Spinal cord (tissue), 10 donors: ENCODE data around the gene OCIAD1. TPM values are rescaled to one million over a fixed set of nuclear protein-coding genes. Genes with fewer than 3 reads are reported as not detected.
"Not testable (repeated sequence)": the region's sequence is repeated elsewhere in the genome, so short reads cannot be mapped to it uniquely, and the experiment has no call there.

Source experiments
- DNase-seq, 6 donors: peaks; one replicate each; pipeline versions ENCODE4 v3.0.0 to v3.0.0-alpha.2; 2013 to 2015; ENCODE audit warnings: low spot score in 6 of 6, low read depth in 4 of 6
- H3K27ac ChIP-seq: one replicate; pipeline ENCODE4 v1.5.1; 2013; ENCODE audit warnings: low read depth, low read length, control low read depth
- H3K27me3 ChIP-seq: one replicate; pipeline ENCODE4 v1.6.1; 2013; ENCODE audit warnings: low read length; ENCODE audit not compliant: control insufficient read depth, insufficient read depth
- H3K36me3 ChIP-seq: one replicate; pipeline ENCODE4 v1.6.1; 2013; ENCODE audit warnings: low read length; ENCODE audit not compliant: control insufficient read depth, insufficient read depth
- H3K4me1 ChIP-seq: one replicate; pipeline ENCODE4 v1.6.1; 2013; ENCODE audit warnings: low read length; ENCODE audit not compliant: control insufficient read depth, insufficient read depth
- H3K4me3 ChIP-seq: one replicate; pipeline ENCODE4 v1.5.1; 2013; ENCODE audit warnings: low read depth, low read length, control low read depth
- H3K9me3 ChIP-seq: one replicate; pipeline ENCODE4 v1.6.1; 2013; ENCODE audit warnings: low read length; ENCODE audit not compliant: control insufficient read depth, insufficient read depth
- WGBS: methylation state at CpG from one replicate; pipeline ENCODE4 v1.1.5; 2013; ENCODE audit warnings: missing lambda C conversion rate; ENCODE audit not compliant: insufficient coverage; 5-methylcytosine and 5-hydroxymethylcytosine counted together
- polyA plus RNA-seq, 2 donors: library from polyadenylated mRNA; unstranded; fragments of 120-200 nt; gene quantifications; one replicate each; pipeline ENCODE4 v1.2.1, GENCODE V29; 2013; ENCODE audit not compliant: insufficient read length in 2 of 2
- total RNA-seq, 2 donors: library from RNA; depleted of rRNA in 1 of 2; stranded (reverse); fragments of 120-200 nt in 1 of 2; fragments of >200 nt in 1 of 2; gene quantifications; one replicate each; pipeline versions ENCODE4 v1.2.3 to v1.2.4, GENCODE V29; 2013 to 2014
- donor health status: healthy.

Gene OCIAD1
- total and polyA plus RNA-seq, 4 donors, result 193 to 389 (median 308) TPM

DNA sequence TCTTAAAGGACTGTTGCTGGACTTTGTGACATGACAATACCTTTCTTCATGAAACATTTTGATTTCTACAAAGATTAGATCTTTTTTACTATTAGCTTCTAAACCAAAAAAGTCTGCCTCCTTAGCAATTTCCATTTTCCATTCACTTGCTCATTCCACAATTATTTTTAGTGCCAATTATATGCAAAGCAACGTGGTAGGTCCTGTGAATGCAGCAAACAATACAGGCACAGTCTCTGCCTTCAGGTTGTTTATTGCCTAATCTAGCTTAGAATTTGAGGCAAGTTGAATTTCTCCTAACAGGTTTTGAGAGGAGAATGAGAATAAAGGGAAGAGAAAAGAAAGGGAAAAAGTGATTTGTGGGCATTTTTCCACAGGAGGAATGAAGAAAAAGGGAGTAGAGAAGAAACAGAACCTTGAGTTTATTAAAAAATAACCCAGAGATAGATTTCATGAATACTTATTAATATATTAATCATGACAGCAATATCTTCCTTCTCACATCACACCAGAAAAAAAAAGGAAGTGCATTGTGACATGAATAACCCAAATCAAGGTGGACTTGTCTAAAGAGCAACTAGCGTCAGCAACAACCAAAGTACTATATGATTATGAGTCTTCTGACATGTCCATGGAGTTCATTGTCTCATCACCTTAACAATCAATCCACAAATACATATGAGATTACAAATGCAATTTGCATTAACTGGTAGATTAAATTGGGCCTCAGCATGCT lies 34.5 kb upstream of the OCIAD1 start:
- Histone ChIP-seq H3K4me3 (no peak overlapping the region), H3K27ac (no peak overlapping the region), H3K4me1 (no peaks in the 10 kb centered on the region), H3K27me3 (no peaks in the 10 kb centered on the region), H3K9me3 (no peaks in the 10 kb centered on the region), H3K36me3 (no peaks in the 10 kb centered on the region)
- DNase-seq, result no peak
- WGBS, result no CpG with 5 or more reads among the region's 2 CpGs

DNA sequence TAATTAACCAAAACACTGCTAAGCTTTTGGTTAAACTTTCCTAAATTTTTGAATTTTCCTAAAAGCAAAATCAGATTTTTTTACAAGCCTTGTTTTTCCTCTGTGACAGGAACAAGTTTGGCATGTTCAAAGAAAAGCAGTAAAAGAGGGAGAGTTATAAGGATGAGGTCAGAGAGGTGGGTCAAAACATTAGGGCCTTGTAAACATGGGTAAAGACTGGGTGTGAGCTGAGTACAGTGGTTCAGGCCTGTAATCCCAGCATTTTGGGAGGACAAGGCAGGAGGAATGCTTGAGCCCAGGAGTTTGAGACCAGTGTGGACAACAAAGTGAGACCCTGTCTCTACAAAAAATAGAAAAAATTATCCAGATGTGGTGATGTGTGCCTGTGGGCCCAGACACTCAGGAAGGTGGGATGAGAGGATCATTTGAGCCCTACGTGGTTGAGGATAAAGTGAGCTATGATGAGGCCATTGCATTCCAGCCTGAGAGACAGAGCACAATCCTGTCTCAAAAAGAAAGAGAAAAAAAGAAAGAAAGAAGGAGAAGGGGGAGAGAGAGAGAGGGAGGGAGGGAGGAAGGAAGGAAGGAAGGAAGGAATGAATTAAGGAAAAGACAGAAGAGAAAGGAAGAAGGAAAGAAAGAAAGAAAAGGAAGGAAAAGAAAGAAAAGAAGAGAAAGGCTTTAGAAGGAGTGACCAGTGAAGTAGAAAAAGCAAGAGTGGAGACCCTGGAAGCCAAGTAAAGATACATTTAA lies 33.8 kb upstream of the OCIAD1 start:
- H3K27me3 ChIP-seq, result no peaks in the 10 kb centered on the region
- no peak for DNase-seq
- no peaks in the 10 kb centered on the region for H3K9me3 ChIP-seq
- no peaks in the 10 kb centered on the region for H3K4me1 ChIP-seq
- H3K36me3 ChIP-seq, result no peaks in the 10 kb centered on the region
- 79% methylated on average over 1 of the region's 1 CpG for WGBS
- no peak overlapping the region for H3K4me3 ChIP-seq
- no peak overlapping the region for H3K27ac ChIP-seq

DNA sequence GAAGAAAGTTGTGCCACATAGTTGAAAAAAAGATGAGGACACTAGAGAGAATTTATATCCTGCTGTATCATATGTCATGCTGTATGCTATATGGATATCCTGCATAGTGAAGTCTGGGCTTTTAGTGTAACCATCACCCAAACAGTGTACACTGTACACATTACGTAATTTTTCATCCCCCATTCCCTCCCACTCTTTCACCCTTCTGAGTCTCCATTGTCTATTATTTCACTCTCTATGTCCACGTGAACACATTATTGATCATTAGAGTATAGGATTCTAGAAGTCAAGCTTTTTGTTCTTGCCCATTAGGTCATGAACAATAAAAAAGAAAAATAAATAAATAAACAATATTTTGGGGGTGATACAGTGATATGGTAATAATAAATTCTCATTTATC lies 32.8 kb upstream of the OCIAD1 start:
- Histone ChIP-seq H3K27ac (no peak overlapping the region), H3K4me1 (no peaks in the 10 kb centered on the region), H3K4me3 (no peak overlapping the region), H3K9me3 (no peaks in the 10 kb centered on the region), H3K27me3 (no peaks in the 10 kb centered on the region), H3K36me3 (no peaks in the 10 kb centered on the region)
- no peak for DNase-seq
- WGBS, result no CpG with 5 or more reads among the region's 2 CpGs

DNA sequence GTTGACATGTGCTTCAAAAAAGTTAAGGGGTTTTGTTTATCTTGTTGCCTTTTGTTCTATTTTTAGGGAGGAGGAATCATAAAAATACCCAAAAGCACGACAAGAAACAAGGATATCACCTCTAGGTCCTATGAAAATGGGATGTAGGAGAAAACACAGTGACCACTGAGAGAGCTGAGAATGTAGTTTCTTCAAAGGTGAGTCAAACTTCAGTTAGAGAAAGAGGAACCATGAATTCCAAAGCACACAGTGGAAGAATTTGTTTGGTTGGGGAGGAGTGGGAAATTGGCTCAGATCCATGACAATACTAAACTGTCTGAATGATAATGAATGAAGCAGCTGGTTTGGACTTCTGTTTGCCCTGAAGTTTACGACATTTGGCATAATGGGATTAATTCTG lies 31.7 kb upstream of the OCIAD1 start:
- H3K27me3 ChIP-seq, result no peaks in the 10 kb centered on the region
- H3K9me3 ChIP-seq, result no peaks in the 10 kb centered on the region
- no peak overlapping the region for H3K27ac ChIP-seq
- no peaks in the 10 kb centered on the region for H3K4me1 ChIP-seq
- H3K4me3 ChIP-seq, result no peak overlapping the region
- no CpG with 5 or more reads among the region's 2 CpGs for WGBS
- no peak for DNase-seq
- no peaks in the 10 kb centered on the region for H3K36me3 ChIP-seq

DNA sequence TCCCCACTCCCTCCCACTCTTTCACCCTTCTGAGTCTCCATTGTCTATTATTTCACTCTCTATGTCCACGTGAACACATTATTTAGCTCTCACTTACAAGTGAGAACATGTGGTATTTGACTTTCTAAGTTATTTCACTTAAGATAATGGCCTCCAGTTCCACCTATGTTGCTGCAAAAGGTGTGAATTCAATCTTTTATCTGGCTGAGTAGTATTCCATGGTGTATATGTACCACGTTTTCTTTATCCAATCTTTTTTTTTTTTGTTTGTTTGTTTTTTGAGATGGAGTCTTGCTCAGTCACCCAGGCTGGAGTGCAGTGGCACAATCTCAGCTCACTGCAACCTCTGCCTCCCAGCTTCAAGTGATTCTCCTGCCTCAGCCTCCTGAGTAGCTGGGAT lies 30.7 kb upstream of the OCIAD1 start:
- not testable (repeated sequence) for H3K27ac ChIP-seq, H3K36me3 ChIP-seq, H3K9me3 ChIP-seq, DNase-seq, H3K4me3 ChIP-seq, H3K27me3 ChIP-seq, H3K4me1 ChIP-seq
- WGBS, result no CpG with 5 or more reads among the region's 2 CpGs

DNA sequence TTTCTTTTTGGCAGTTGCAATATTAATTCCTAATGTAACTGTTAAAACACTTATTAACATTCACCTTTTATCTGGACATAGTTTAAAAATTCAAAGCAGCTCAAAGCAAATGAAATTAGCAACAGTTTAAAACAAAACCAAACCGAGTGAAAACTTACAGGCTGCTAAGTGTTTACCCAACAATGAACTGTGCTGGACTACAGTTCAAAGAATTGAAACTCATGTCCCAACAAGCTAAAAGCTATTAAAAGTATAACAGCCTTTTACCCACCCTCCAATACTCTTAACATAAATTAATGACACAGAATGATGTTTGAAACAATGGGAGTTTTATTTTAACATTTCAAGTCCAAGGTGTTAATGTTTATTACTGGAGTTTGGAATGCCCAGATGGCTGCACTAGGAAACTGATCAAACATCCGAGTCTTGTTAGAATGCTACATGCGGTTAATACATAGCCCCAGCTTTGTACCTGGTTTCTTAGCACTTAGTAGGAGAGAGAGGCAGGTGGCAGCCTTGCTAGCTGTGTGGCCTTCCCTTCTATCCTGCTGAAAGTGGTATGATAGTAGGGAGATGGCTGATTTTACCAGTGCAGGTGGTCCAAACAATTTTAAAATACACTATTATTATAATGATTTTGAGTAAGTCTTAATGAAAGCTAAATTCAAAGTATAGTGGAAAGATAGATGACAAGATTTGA lies 29.7 kb upstream of the OCIAD1 start:
- no peak for DNase-seq
- Histone ChIP-seq H3K4me1 (no peaks in the 10 kb centered on the region), H3K4me3 (no peak overlapping the region), H3K27ac (no peak overlapping the region), H3K27me3 (no peaks in the 10 kb centered on the region), H3K36me3 (no peaks in the 10 kb centered on the region), H3K9me3 (no peaks in the 10 kb centered on the region)
- 69% methylated on average over 2 of the region's 3 CpGs for WGBS

DNA sequence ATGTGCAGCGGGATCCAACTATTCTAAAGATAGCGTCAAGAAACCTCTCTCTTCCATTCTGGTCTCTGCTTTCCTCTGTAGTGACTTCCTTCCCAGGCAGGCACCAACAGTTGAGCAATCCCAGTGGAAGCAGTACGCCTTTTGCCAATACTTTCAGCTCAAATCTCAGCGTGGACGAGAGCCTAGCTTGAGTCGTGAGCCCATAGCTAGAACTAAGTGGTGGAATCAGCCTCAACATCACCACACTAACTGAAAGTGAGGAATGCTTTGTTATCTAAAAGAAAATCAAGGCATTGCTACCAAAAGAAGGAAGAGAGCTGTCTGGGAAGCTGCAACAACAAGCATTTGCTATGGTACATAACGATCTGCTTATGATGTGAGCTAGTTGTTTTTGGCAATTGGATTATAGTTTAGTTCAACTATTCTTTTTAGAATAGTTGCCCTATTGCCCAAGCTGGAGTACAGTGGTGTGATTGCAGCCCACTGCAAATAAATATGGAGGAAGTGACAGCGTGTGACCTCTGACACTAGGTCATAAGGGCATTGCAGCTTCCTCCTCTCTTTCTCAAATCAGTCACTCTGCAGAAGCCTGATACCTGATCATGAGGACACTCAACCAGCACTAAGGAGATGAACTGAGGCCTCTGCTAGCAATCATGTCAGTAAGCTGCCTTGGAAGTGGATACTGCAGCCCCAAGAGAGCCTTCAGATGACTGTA lies 26.1 kb upstream of the OCIAD1 start:
- no peaks in the 10 kb centered on the region for H3K9me3 ChIP-seq
- H3K27ac ChIP-seq, result no peak overlapping the region
- DNase-seq, result no peak
- H3K36me3 ChIP-seq, result no peaks in the 10 kb centered on the region
- no peaks in the 10 kb centered on the region for H3K4me1 ChIP-seq
- H3K4me3 ChIP-seq, result no peak overlapping the region
- 82% methylated on average over 3 of the region's 8 CpGs for WGBS
- no peaks in the 10 kb centered on the region for H3K27me3 ChIP-seq

DNA sequence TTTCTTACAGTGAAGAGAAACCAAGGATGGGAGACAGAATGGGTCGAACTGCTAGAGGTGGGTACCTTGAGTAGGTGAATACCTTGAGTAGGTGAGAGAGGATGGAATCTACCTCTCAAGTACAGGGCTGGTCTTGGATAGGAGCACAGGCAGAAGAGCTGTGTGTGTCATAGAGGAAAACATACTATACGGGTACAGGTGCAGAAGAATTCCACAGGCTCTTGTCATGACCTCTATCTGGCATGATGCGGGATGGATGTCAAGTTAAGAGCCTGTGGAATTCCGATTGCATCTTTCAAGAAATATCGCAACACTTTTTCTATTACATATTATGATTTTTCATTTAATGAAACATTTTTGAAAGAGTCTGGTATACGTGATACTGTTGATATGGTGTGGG lies 18.0 kb upstream of the OCIAD1 start:
- 60% methylated on average over 3 of the region's 6 CpGs for WGBS
- H3K27me3 ChIP-seq, result no peaks in the 10 kb centered on the region
- DNase-seq, result no peak
- H3K27ac ChIP-seq, result no peak overlapping the region
- H3K4me1 ChIP-seq, result no peaks in the 10 kb centered on the region
- no peaks in the 10 kb centered on the region for H3K36me3 ChIP-seq
- no peaks in the 10 kb centered on the region for H3K9me3 ChIP-seq
- no peak overlapping the region for H3K4me3 ChIP-seq

DNA sequence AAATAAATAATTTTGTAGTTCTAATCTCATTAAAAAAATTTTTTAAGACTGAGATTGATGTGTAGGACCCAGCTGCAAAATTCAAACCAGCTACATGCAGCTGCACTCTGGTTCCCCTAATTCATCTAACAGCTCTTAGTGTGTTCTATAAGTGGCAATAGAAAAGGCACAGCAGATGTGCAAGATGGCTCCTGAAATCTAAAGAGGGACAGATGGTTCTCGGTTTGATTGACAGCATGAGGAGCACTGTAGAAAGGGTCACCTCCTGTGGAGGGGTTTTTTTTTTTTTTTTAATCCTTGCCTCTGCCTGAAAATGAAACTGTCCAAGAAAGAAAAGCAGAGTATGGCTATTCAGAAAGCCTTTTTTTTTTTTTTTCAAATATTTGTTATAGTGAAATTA lies 16.9 kb upstream of the OCIAD1 start:
- H3K27me3 ChIP-seq, result no peaks in the 10 kb centered on the region
- 25% methylated on average over 1 of the region's 1 CpG for WGBS
- DNase-seq, result peak in 2 of 6 donors; percentile 50 to 63
- no peak overlapping the region for H3K27ac ChIP-seq
- H3K4me1 ChIP-seq, result no peaks in the 10 kb centered on the region
- H3K4me3 ChIP-seq, result no peak overlapping the region
- no peaks in the 10 kb centered on the region for H3K36me3 ChIP-seq
- H3K9me3 ChIP-seq, result no peaks in the 10 kb centered on the region
